GM10266 (cell line): ENCODE results near the gene AP4M1.
"Not testable (repeated sequence)": the region's sequence is repeated elsewhere in the genome, so short reads cannot be mapped to it uniquely, and the experiment has no call there.

Experiments used
- DNase-seq: peaks from one replicate; pipeline ENCODE4 v3.0.0; 2012; ENCODE audit errors: extremely low spot score
- CTCF ChIP-seq: IDR thresholded peaks from 2 replicates; pipeline ENCODE4 v1.5.1; 2012; ENCODE audit warnings: mild to moderate bottlenecking, low read depth; ENCODE audit not compliant: control insufficient read depth, insufficient read depth; ENCODE audit errors: missing control alignments

Gene AP4M1

GRCh38 chr7:100137851-100138760 lies 36.7 kb downstream of the AP4M1 start:
- no peak for TF ChIP-seq CTCF
- DNase-seq, result peak; percentile 9

- TF ChIP-seq CTCF, result no peak
- no peak for DNase-seq
Measured at GRCh38 chr7:100141555-100141949, 40.1 kb downstream of the AP4M1 start.

GRCh38 chr7:100142461-100142860 lies 41.0 kb downstream of the AP4M1 start:
- DNase-seq, result no peak
- no peak for TF ChIP-seq CTCF

- not testable (repeated sequence) for DNase-seq
Measured at GRCh38 chr7:100146350-100146749, 44.9 kb downstream of the AP4M1 start.

GRCh38 chr7:100147278-100147677 lies 45.8 kb downstream of the AP4M1 start:
- TF ChIP-seq CTCF, result no peak
- no peak for DNase-seq

- TF ChIP-seq CTCF, result no peak
- no peak for DNase-seq
Measured at GRCh38 chr7:100148225-100148558, 46.7 kb downstream of the AP4M1 start.

- TF ChIP-seq CTCF, result no peak
- DNase-seq, result peak; percentile 96
Measured at GRCh38 chr7:100148559-100149328, 47.3 kb downstream of the AP4M1 start, which contains the start of gene LAMTOR4. Gene LAMTOR4, plus strand, starts transcription at chr7:100148918. Its CDS starts 55 bp downstream, at chr7:100148973.
